GM18858 (cell line): ENCODE data around the gene ACOX3.
"Not testable (repeated sequence)": the region's sequence is repeated elsewhere in the genome, so short reads cannot be mapped to it uniquely, and the experiment has no call there.

Source experiments
- ATAC-seq: cut with Tn5 transposase; IDR thresholded peaks from one replicate; pipeline ENCODE4 v1.9.1; 2021; ENCODE audit not compliant: unreplicated experiment

Gene ACOX3

GRCh38 chr4:8355864-8356565, 84.5 kb downstream of the ACOX3 start:
- ATAC-seq: no peak

GRCh38 chr4:8355306-8355705, 85.2 kb downstream of the ACOX3 start:
- ATAC-seq: no peak

GRCh38 chr4:8353912-8354453, 86.5 kb downstream of the ACOX3 start:
- no peak for ATAC-seq

- ATAC-seq: no peak
Measured at GRCh38 chr4:8353158-8353669, 87.3 kb downstream of the ACOX3 start.

GRCh38 chr4:8352368-8353157, 88.0 kb downstream of the ACOX3 start:
- no peak for ATAC-seq

GRCh38 chr4:8351931-8352367, 88.6 kb downstream of the ACOX3 start:
- no peak for ATAC-seq

GRCh38 chr4:8350841-8351461, 89.6 kb downstream of the ACOX3 start:
- no peak for ATAC-seq

GRCh38 chr4:8350352-8350751, 90.2 kb downstream of the ACOX3 start:
- ATAC-seq: no peak

GRCh38 chr4:8349664-8350236, 90.8 kb downstream of the ACOX3 start:
- no peak for ATAC-seq

GRCh38 chr4:8349236-8349635, 91.3 kb downstream of the ACOX3 start:
- not testable (repeated sequence) for ATAC-seq

GRCh38 chr4:8348071-8348470, 92.5 kb downstream of the ACOX3 start:
- no peak for ATAC-seq

- ATAC-seq: no peak
Measured at GRCh38 chr4:8347660-8348059, 92.9 kb downstream of the ACOX3 start.

- ATAC-seq: no peak
Measured at GRCh38 chr4:8346838-8347605, 93.5 kb downstream of the ACOX3 start.

GRCh38 chr4:8345946-8346814, 94.3 kb downstream of the ACOX3 start:
- ATAC-seq: no peak

GRCh38 chr4:8345053-8345945, 95.2 kb downstream of the ACOX3 start:
- ATAC-seq: no peak

- ATAC-seq: no peak
Measured at GRCh38 chr4:8344377-8344776, 96.1 kb downstream of the ACOX3 start.

GRCh38 chr4:8343967-8344331, 96.6 kb downstream of the ACOX3 start:
- ATAC-seq: no peak

GRCh38 chr4:8343262-8343966, 97.1 kb downstream of the ACOX3 start:
- no peak for ATAC-seq
